ENCODE data around the gene NTNG2.

The NTNG2 gene

DNA sequence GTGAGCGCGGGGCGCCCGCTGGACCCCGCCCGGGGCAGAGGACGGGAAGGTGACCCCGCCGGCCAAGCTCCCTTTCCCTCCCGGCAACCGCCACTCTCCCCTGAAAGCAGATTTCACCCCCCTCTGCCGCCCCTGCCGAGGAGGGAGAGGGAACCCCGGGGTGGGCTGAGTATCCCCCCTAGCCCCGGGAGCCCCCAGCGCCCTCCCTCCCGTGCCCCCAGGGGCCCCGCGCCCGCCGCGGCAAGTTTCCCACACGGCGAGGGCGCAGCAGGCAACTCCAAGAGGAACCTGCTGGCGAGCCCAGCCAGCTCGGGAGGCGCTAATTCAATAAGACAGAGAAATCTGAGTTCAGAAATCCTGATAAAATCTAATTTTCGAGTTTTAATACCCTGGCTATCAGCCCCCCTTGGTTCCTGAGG lies 1.6 kb downstream of the NTNG2 start:
- peaks cover 0 to 62% (median 60%) of the 10 kb centered on the region in 11 experiments; a peak in 20 of 22 replicates for H4K20me1 ChIP-seq
- no peaks in the 10 kb centered on the region for H3K9me3 ChIP-seq (replicated peaks in 1 of 11)
- TF ChIP-seq Cebpa-rat (IDR thresholded peaks at IDR 0.05) = no peak
- peaks cover 16 to 61% (median 45%) of the 10 kb centered on the region in 10 experiments for H3K4me1 ChIP-seq
- peak overlapping the region; percentile 56 to 94 (median 82); a peak in 21 of 22 replicates for H3K9ac ChIP-seq
- peak overlapping the region; percentile 76 to 91 (median 86) for H3K4me3 ChIP-seq
- H3K36me3 ChIP-seq = peaks cover 0 to 31% (median 6%) of the 10 kb centered on the region in 11 experiments; a peak in 9 of 22 replicates
- peak overlapping the region in 8 of 11 experiments; percentile 1 to 92 (median 32); a peak in 8 of 22 replicates for H3K27ac ChIP-seq
- peak overlapping the region; percentile 97 to 100 (median 99) for H3K4me2 ChIP-seq
- peaks cover 48 to 64% (median 51%) of the 10 kb centered on the region in 11 experiments for H3K27me3 ChIP-seq

DNA sequence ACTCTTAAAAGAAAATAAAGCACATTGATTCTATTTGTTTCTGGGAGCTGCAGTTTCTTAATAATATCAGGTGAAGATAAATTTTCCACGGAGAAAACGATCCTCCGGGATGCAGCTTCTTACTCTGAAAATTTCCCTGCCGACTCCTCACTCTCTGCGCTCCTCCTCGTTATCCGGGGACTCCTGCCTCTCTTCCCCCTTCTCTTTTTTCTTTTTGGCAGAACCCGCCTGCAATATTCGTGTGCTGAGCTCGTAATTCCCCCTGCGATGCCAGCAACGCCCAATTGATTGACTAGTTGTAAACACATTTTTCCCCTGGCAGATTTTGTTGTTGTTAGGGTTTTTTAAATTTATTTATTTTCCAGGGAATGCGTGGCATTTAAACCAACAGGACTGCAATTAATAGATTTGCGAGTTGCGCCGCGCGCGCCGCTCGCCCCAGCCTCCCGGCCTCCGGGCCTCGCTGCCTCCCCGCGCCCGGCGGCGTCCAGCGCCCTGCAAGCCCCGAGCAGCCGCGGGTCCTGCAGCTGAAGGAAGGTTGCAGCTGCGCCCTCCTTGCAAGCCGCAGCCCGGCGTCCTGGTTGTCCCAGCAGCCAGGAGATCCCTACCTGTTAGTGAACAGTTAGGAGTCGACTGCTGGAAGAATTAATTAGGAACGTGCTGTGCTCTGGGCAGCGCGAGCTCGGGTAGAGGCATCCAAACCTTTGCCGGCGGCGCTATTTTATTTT lies 2.2 kb downstream of the NTNG2 start:
- Histone ChIP-seq H3K27ac (peak overlapping the region in 1 of 11 experiments; percentile 5; a peak in 1 of 22 replicates), H3K4me2 (peak overlapping the region in 10 of 11 experiments; percentile 97 to 100 (median 99); a peak in 20 of 22 replicates), H3K9ac (peak overlapping the region in 4 of 11 experiments; percentile 82 to 94 (median 88); a peak in 6 of 22 replicates), H4K20me1 (peaks cover 0 to 67% (median 65%) of the 10 kb centered on the region in 11 experiments; a peak in 20 of 22 replicates), H3K36me3 (peaks cover 0 to 31% (median 6%) of the 10 kb centered on the region in 11 experiments; a peak in 9 of 22 replicates), H3K27me3 (peaks cover 48 to 64% (median 51%) of the 10 kb centered on the region in 11 experiments), H3K4me3 (peak overlapping the region in 8 of 10 experiments; percentile 83 to 91 (median 87); a peak in 13 of 20 replicates), H3K9me3 (replicated peaks in 1 of 11) (no peaks in the 10 kb centered on the region), H3K4me1 (peaks cover 16 to 58% (median 39%) of the 10 kb centered on the region in 10 experiments)
- TF ChIP-seq Cebpa-rat (IDR thresholded peaks at IDR 0.05) = no peak

DNA sequence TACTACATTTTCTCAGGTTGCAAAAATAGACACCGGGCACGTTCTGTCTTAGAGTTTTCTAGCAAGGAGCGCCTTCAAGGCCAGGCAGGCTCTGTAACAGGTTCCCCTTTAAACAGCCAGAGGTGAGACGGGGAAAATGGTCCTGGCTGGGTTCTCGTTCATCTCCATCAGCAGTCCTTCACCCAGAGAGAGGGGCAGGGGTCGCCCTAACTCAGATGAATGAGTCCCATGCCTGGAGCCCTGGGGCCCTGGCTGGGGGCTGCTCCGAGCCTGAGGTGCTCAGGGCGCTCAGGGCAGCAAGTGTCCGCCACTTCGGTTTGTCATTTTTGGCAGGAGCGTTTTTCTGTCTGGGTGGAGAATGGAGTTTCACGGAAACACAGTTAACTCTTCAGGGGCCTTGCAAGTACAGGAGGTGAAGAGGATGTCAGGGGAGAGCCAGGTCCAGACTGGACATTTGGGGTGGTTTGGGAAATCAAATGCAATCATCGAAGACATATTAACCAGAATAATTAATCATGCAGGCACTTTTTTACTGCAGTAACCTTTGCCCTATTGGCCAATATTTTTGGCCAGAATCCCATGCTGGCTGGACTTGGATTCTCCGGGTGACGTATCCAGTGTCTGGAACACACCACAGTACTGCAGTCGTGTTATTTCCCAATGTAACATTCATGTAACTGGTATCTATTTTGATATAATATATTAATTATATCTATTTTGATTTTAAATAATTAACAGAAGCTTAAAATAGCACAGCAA lies 2.9 kb downstream of the NTNG2 start:
- peaks cover 16 to 57% (median 32%) of the 10 kb centered on the region in 10 experiments for H3K4me1 ChIP-seq
- H3K27ac ChIP-seq = no peak overlapping the region
- no peaks in the 10 kb centered on the region for H3K9me3 ChIP-seq (replicated peaks in 1 of 11)
- H3K4me2 ChIP-seq = peak overlapping the region in 3 of 11 experiments; percentile 97 to 100 (median 99); a peak in 4 of 22 replicates
- H4K20me1 ChIP-seq = peaks cover 0 to 75% (median 73%) of the 10 kb centered on the region in 11 experiments; a peak in 20 of 22 replicates
- H3K9ac ChIP-seq = no peak overlapping the region
- H3K4me3 ChIP-seq = no peak overlapping the region
- peaks cover 0 to 31% (median 6%) of the 10 kb centered on the region in 11 experiments; a peak in 9 of 22 replicates for H3K36me3 ChIP-seq
- peaks cover 48 to 64% (median 51%) of the 10 kb centered on the region in 11 experiments for H3K27me3 ChIP-seq
- no peak for TF ChIP-seq Cebpa-rat (IDR thresholded peaks at IDR 0.05)

DNA sequence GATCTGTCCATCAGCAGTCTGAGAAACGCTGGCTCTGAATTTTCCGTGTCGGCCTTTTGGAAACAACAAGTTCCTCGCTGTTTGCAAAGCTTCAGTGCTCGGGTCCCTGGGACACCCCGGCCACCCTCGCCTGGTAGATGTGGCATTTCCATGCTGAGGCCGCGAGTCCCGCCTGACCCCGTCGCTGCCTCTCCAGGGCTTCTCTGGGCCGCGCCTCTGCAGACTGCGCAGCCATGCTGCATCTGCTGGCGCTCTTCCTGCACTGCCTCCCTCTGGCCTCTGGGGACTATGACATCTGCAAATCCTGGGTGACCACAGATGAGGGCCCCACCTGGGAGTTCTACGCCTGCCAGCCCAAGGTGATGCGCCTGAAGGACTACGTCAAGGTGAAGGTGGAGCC lies 4.7 kb downstream of the NTNG2 start:
- Histone ChIP-seq H3K27me3 (peaks cover 48 to 64% (median 51%) of the 10 kb centered on the region in 11 experiments), H3K27ac (no peak overlapping the region), H3K9me3 (replicated peaks in 1 of 11) (no peaks in the 10 kb centered on the region), H4K20me1 (peaks cover 0 to 93% (median 85%) of the 10 kb centered on the region in 11 experiments; a peak in 20 of 22 replicates), H3K9ac (no peak overlapping the region), H3K4me2 (peak overlapping the region in 2 of 11 experiments; percentile 2 to 24; a peak in 3 of 22 replicates), H3K36me3 (peaks cover 0 to 41% (median 11%) of the 10 kb centered on the region in 11 experiments; a peak in 11 of 22 replicates), H3K4me3 (no peak overlapping the region), H3K4me1 (peaks cover 8 to 53% (median 26%) of the 10 kb centered on the region in 10 experiments; a peak in 18 of 20 replicates)
- TF ChIP-seq Cebpa-rat (IDR thresholded peaks at IDR 0.05) = no peak

DNA sequence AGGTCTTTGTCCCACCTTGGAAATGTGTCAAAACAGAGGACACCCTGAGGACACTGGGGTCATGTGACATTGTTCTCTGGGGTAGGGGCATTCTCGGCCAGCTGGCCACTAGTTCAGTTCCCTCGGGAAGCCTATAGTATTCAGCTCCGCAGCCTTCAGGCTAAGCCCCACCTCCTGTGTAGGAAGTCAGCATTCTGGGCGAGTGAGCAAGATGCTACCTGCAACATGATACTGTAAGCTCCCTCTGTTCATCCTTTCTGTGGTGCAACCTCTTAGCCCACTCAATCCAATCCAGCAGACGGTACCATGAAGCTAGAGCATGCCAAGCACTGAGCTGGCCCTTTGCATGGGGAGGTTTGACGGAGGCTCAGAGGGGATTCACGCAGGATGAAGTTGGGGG lies 5.3 kb downstream of the NTNG2 start:
- Histone ChIP-seq H3K27ac (no peak overlapping the region), H3K4me3 (no peak overlapping the region), H3K9ac (no peak overlapping the region), H4K20me1 (peaks cover 0 to 99% (median 85%) of the 10 kb centered on the region in 11 experiments; a peak in 20 of 22 replicates), H3K4me2 (peak overlapping the region in 2 of 11 experiments; percentile 2 to 24; a peak in 2 of 22 replicates), H3K36me3 (peaks cover 0 to 47% (median 13%) of the 10 kb centered on the region in 11 experiments; a peak in 11 of 22 replicates), H3K4me1 (peaks cover 8 to 53% (median 26%) of the 10 kb centered on the region in 10 experiments; a peak in 18 of 20 replicates), H3K27me3 (peaks cover 48 to 62% (median 51%) of the 10 kb centered on the region in 11 experiments), H3K9me3 (replicated peaks in 1 of 11) (no peaks in the 10 kb centered on the region)
- no peak for TF ChIP-seq Cebpa-rat (IDR thresholded peaks at IDR 0.05)

DNA sequence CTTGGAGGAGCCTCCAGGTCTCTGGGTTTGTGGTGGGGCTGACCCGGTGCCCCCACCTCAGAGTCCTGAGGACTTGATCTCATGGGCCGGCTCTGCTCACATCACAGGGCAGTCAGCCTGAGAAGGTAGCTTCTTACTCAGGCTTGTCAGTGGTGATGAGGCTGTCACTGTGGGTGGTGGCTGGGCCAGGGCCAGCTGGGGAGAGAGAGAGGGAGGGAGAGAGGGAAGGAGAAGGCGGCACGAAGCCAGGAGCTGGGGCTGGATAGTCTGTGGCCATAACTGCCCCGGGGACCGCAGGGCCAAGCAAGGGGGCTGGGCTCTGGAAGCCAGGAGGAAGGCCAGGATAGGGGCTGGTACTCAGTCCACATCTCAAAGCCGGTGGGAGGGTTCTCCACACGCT lies 6.5 kb downstream of the NTNG2 start:
- Histone ChIP-seq H3K36me3 (peaks cover 0 to 50% (median 15%) of the 10 kb centered on the region in 11 experiments; a peak in 14 of 22 replicates), H3K4me3 (no peak overlapping the region), H3K27me3 (peaks cover 38 to 51% (median 41%) of the 10 kb centered on the region in 11 experiments), H3K9me3 (replicated peaks in 1 of 11) (no peaks in the 10 kb centered on the region), H4K20me1 (peaks cover 0 to 100% (median 77%) of the 10 kb centered on the region in 11 experiments; a peak in 20 of 22 replicates), H3K4me1 (peaks cover 0 to 45% (median 19%) of the 10 kb centered on the region in 10 experiments; a peak in 16 of 20 replicates), H3K9ac (no peak overlapping the region), H3K4me2 (no peak overlapping the region), H3K27ac (no peak overlapping the region)
- no peak for TF ChIP-seq Cebpa-rat (IDR thresholded peaks at IDR 0.05)

DNA sequence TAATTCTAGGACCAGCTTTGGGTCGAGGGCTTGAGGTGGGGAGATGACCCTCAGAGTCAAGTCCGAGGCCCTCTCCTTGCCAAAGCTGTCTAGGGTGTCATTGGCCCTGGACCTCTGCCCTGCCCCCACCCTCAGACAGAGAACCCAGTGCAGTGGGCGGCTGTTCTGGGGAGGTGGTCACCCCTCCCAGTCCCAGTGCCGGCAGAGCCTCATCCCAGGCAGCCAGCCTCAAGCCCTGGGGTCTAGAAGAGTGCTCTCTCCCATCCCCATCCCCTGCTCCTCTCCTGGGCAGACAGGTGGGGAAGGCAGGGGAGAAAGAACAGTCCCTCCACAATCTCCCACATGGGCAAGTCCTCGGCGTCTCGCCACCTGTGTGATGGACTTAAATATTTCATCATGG lies 7.0 kb downstream of the NTNG2 start:
- Histone ChIP-seq H3K27ac (no peak overlapping the region), H3K9ac (no peak overlapping the region), H3K36me3 (peaks cover 0 to 55% (median 20%) of the 10 kb centered on the region in 11 experiments; a peak in 16 of 22 replicates), H4K20me1 (peaks cover 0 to 100% (median 72%) of the 10 kb centered on the region in 11 experiments; a peak in 20 of 22 replicates), H3K9me3 (replicated peaks in 1 of 11) (no peaks in the 10 kb centered on the region), H3K4me3 (no peak overlapping the region), H3K4me1 (peaks cover 0 to 40% (median 14%) of the 10 kb centered on the region in 10 experiments; a peak in 13 of 20 replicates), H3K27me3 (peaks cover 32 to 46% (median 36%) of the 10 kb centered on the region in 11 experiments), H3K4me2 (no peak overlapping the region)
- no peak for TF ChIP-seq Cebpa-rat (IDR thresholded peaks at IDR 0.05)

Measured in BLaER1 treated with 17β-estradiol and CSF1 and Interleukin-3, amounts not matched to agents 10 nM and 100 nM (cell line).